PFSK-1 (cell line): Measurements from ENCODE around the gene PTDSS2.

Experiments
- FOXP2 ChIP-seq: optimal IDR thresholded peaks from 2 replicates; pipeline ENCODE3; 2011; ENCODE audit warnings: borderline replicate concordance, control low read depth, inconsistent platforms; ENCODE audit not compliant: insufficient read depth; ENCODE audit errors: extremely low read length, extremely low read depth
- POLR2AphosphoS5 ChIP-seq: IDR thresholded peaks from 2 replicates; pipeline ENCODE4 v1.6.1; 2012; ENCODE audit warnings: low read depth, mild to moderate bottlenecking, control low read depth, low read length, moderate library complexity
- SIN3A ChIP-seq: IDR thresholded peaks from 2 replicates; pipeline ENCODE4 v1.6.1; 2012; ENCODE audit warnings: mild to moderate bottlenecking, low read length, moderate library complexity, borderline replicate concordance; ENCODE audit not compliant: insufficient read depth
- TAF1 ChIP-seq: IDR thresholded peaks from 2 replicates; pipeline ENCODE4 v1.6.1; 2012; ENCODE audit warnings: low read length, control low read depth, borderline replicate concordance; ENCODE audit not compliant: insufficient read depth
- TF ChIP-seq, protein P1 (sequence below), 2 experiments: IDR thresholded peaks; 2 replicates each; pipeline versions ENCODE4 v1.6.1 to v1.8.0; 2011 to 2012; ENCODE audit warnings: low read depth in 2 of 2, low read length in 2 of 2, control low read depth in 1 of 2, inconsistent platforms in 1 of 2, mild to moderate bottlenecking in 1 of 2, moderate library complexity in 1 of 2; ENCODE audit not compliant: insufficient read depth in 1 of 2

PTDSS2 gene

DNA sequence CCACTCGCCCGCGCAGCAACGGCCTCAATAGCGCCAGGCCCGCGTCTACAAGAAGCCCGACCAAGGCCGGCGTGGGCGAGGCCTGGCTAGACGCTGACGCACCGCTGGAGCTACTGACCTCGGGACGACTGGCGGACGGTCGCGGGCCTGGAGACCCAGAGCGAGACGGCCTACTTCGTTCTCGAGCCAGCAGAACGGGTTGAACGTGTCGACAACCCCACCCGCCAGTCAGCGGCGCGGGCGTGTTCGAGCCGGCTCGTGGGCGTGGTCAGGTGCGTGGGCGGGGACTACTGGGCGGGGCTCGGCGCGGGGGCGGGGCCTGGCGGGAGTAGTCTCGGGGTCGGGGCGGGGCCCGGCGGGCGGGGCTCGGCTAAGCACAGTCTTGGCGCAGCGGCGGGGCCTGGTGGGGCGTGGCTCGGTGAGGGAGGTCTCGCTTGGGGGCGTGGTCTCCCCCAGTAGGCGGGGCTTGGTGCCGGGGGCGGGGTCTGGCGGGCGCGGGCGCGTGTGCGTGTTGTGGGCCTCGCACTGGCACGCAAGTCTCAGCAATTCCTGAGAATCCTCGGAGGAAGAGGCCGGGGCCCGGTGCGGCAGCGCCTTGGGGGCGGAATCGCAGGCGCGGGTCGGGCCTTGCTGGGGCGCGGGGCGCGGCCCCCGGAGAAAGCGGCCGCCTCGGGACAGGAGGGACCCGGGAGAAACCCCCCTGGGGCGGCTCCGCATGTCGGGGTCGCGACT, 57.1 kb downstream of the PTDSS2 start, which contains the start of gene RNH1:
TSS of gene RNH1 (minus strand) at position 248 of the 732 bp plus-strand sequence. CDS start 5,080 bp downstream, outside the sequence.
- TF ChIP-seq, protein P1, sequence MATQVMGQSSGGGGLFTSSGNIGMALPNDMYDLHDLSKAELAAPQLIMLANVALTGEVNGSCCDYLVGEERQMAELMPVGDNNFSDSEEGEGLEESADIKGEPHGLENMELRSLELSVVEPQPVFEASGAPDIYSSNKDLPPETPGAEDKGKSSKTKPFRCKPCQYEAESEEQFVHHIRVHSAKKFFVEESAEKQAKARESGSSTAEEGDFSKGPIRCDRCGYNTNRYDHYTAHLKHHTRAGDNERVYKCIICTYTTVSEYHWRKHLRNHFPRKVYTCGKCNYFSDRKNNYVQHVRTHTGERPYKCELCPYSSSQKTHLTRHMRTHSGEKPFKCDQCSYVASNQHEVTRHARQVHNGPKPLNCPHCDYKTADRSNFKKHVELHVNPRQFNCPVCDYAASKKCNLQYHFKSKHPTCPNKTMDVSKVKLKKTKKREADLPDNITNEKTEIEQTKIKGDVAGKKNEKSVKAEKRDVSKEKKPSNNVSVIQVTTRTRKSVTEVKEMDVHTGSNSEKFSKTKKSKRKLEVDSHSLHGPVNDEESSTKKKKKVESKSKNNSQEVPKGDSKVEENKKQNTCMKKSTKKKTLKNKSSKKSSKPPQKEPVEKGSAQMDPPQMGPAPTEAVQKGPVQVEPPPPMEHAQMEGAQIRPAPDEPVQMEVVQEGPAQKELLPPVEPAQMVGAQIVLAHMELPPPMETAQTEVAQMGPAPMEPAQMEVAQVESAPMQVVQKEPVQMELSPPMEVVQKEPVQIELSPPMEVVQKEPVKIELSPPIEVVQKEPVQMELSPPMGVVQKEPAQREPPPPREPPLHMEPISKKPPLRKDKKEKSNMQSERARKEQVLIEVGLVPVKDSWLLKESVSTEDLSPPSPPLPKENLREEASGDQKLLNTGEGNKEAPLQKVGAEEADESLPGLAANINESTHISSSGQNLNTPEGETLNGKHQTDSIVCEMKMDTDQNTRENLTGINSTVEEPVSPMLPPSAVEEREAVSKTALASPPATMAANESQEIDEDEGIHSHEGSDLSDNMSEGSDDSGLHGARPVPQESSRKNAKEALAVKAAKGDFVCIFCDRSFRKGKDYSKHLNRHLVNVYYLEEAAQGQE (IDR thresholded peaks at IDR 0.05; ENCODE audit: insufficient read depth in 1 of 2, low read depth in 2 of 2, low read length in 2 of 2): no peak
- TF ChIP-seq POLR2AphosphoS5 (0 out of 2 replicates have a peak, but pooled peaks have one; percentile 17), SIN3A (peak; percentile 78; the same call in 1 of the 2 replicates), FOXP2 (no peak), TAF1 (peak; percentile 27; the same call in 1 of the 2 replicates)

DNA sequence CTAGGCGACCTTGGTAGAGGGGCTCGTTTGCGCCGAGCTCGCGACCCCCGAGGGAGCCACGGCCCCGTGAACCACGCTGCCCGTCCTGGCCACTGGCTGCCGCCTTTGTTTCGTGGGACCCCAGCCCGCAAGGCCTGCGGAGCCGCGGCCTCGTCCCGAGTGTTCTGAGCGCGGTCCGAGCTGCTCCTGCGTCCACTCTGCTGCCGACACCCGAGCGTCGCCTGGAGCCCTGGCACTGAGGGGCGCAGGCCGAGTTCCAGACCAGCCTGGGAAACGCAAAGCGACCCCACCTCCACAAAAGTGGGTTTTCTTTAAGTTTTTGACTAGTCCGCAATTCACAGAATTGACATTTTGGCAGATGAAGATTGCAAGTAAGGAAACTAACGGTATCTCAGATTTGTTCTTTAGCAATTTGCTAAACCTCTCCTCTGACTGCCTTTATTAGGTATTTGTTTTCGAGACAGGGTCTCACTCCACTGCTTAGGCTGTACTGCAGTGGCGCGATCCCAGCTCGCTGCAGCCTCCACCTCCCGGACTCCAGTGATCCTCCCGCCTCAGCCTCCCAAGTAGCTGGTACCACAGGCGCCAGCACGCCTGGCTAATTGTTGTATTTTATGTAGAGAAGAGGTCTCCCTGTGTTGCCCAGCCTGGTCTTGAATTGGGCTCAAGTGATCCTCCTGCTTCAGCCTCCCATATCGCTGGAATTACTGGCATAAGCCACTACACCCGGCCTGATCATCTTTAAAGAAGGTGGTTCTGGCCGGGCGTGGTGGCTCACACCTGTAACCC, 57.8 kb downstream of the PTDSS2 start:
- TF ChIP-seq TAF1: no peak
- TF ChIP-seq FOXP2: no peak
- no peak for TF ChIP-seq SIN3A
- TF ChIP-seq POLR2AphosphoS5: no peak
- TF ChIP-seq, protein P1 (IDR thresholded peaks at IDR 0.05; ENCODE audit: insufficient read depth in 1 of 2, low read depth in 2 of 2, low read length in 2 of 2): no peak

DNA sequence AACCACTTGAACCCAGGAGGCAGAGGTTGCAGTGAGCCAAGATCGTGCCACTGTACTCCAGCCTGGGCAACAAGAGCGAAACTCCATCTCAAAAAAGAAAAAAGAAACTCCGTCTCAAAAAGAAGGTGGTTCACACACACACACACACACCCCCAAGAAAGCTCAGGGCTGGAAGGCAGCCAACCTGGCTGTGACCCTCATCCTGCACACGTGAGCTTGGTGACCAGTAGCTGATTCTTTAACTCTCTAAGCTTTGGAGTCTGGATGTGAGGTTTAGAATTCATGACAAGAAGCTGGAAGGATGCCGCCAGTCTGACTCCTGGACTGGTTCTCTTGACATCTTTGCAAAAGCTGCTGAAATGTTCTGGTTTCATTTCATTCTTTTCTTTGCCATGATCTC, 58.9 kb downstream of the PTDSS2 start:
- TF ChIP-seq SIN3A (no peak), POLR2AphosphoS5 (no peak), TAF1 (no peak), FOXP2 (no peak)
- TF ChIP-seq, protein P1 (IDR thresholded peaks at IDR 0.05; ENCODE audit: insufficient read depth in 1 of 2, low read depth in 2 of 2, low read length in 2 of 2): no peak

DNA sequence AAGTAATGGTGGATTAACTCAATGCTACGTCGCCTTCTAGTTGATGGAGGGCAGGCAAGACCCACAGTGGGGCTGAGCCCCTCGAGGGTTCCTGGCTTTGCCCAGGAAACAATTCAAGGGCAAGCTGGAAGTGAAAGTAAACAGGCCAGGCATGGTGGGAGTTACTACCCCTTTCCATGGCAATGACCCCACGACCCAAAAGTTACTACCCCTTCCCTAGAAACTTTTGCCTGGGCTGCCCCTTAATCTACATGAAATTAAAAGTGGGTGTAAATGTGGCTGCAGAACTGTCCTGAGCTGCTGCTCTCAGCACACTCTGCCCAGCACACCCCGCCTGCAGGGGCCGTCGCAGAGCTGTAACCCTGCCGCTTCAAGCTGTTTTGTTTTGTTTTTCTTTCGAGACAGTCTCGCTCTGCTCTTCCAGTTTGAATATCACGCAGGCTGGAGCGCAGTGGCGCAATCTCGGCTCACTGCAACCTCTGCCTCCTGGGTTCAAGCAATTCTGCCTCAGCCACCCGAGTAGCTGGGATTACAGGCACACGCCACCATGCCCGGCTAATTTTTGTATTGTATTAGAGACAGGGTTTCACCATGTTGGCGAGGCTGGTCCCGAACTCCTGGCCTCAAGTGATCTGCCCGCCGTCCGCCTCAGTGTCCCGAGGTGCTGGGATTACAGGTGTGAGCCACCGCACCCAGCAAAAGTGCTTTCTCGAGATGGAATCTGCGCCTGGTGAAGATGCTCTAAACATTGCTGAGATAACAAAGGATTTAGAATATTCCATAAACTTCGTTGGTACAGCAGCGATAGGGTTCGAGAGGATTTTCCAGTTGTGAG, 62.9 kb downstream of the PTDSS2 start:
- no peak for TF ChIP-seq SIN3A
- TF ChIP-seq, protein P1 (IDR thresholded peaks at IDR 0.05; ENCODE audit: insufficient read depth in 1 of 2, low read depth in 2 of 2, low read length in 2 of 2): no peak
- TF ChIP-seq TAF1: no peak
- no peak for TF ChIP-seq FOXP2
- no peak for TF ChIP-seq POLR2AphosphoS5
